ENCODE measurements around the gene NEK10.

DNA sequence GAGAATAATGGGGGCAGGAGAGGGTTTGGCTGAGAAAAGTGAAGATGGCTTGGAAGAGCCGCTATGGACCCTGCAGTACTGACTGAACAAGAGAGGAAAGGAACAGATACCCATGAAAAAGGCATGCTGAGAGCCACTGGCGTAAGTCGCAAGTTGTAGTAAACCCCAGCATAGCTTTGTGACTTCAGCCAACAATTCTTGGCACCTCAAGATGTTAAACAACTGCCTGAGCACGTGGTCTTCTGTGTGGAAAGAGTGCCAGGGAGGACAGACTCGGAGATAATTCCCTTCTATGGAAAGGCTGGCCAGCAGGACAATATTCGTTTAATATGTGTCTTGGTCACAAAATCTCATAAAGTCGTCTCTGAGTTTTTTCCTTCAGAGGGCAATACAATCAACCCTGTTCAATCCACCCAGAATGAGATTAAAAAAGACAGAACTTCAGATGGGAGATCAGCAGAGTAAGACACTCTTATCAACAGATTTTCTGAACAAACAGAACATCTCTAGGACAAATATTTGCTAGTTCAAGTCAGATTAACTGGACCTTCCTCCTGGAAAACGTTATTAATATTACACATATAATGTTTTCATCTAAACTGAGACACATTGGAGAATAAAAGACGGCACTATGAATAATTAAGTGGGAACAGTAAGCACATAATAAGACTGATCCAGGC, 49.2 kb downstream of the NEK10 start:
- TF ChIP-seq POLR2AphosphoS5 (IDR thresholded peaks at IDR 0.05; ENCODE audit: low read depth, low read length) (no peak), ELF1 (IDR thresholded peaks at IDR 0.05; ENCODE audit: borderline replicate concordance, low read depth) (no peak), ZFX (IDR thresholded peaks at IDR 0.05) (no peak), EZH2 (IDR thresholded peaks at IDR 0.05) (no peak), CEBPB (IDR thresholded peaks at IDR 0.05; ENCODE audit: low read depth) (no peak), FOSL1 (IDR thresholded peaks at IDR 0.05; ENCODE audit: low read depth) (no peak), ZNF274 (IDR thresholded peaks at IDR 0.05; ENCODE audit: low read depth, low read length) (no peak), POLR2A (IDR thresholded peaks at IDR 0.05; ENCODE audit: borderline replicate concordance, extremely low read depth, insufficient read depth, insufficient read length) (no peak)
- TF ChIP-seq, protein P1, sequence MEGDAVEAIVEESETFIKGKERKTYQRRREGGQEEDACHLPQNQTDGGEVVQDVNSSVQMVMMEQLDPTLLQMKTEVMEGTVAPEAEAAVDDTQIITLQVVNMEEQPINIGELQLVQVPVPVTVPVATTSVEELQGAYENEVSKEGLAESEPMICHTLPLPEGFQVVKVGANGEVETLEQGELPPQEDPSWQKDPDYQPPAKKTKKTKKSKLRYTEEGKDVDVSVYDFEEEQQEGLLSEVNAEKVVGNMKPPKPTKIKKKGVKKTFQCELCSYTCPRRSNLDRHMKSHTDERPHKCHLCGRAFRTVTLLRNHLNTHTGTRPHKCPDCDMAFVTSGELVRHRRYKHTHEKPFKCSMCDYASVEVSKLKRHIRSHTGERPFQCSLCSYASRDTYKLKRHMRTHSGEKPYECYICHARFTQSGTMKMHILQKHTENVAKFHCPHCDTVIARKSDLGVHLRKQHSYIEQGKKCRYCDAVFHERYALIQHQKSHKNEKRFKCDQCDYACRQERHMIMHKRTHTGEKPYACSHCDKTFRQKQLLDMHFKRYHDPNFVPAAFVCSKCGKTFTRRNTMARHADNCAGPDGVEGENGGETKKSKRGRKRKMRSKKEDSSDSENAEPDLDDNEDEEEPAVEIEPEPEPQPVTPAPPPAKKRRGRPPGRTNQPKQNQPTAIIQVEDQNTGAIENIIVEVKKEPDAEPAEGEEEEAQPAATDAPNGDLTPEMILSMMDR (IDR thresholded peaks at IDR 0.05 in 2 of 3, conservative IDR thresholded peaks at IDR 0.05 in 1 of 3; ENCODE audit: borderline replicate concordance in 1 of 3, insufficient read depth in 1 of 3, low read depth in 2 of 3, low read length in 2 of 3): no peak
